ENCODE data around the gene RCBTB1.

The RCBTB1 gene

DNA sequence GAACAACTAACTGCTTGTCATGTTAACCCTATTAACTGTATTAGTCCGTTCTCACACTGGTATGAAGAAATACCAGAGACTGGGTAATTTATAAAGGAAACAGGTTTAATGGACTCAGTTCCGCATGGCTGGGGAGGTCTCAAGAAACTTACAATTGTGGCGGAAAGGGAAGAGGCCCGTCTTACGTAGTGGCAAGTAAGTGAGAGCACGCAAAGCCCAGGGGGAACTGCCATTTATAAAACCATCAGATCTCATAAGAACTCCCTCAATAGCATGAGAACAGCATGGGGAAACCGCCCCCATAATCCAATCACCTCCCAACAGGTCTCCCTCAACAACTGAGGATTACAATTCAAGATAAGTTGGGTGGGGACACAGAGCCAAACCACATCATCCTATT is 54.9 kb downstream of the RCBTB1 start:
- H3K36me3 ChIP-seq (ENCODE audit: insufficient read depth, low read length), result peaks cover 26% of the 10 kb centered on the region
- H3K27me3 ChIP-seq (ENCODE audit: control insufficient read depth in 1 of 2, insufficient read depth in 2 of 2, low read length in 2 of 2), result no peaks in the 10 kb centered on the region
- H3K4me3 ChIP-seq (ENCODE audit: low read depth in 1 of 2, low read length in 2 of 2), result no peak overlapping the region
- no peaks in the 10 kb centered on the region for H3K9me3 ChIP-seq (ENCODE audit: low read length)
- no peak overlapping the region for H3K9ac ChIP-seq (ENCODE audit: low read length)
- no peak overlapping the region for H3K27ac ChIP-seq (ENCODE audit: low read depth, low read length)
- H3K4me1 ChIP-seq (ENCODE audit: insufficient read depth, low read length), result no peaks in the 10 kb centered on the region

DNA sequence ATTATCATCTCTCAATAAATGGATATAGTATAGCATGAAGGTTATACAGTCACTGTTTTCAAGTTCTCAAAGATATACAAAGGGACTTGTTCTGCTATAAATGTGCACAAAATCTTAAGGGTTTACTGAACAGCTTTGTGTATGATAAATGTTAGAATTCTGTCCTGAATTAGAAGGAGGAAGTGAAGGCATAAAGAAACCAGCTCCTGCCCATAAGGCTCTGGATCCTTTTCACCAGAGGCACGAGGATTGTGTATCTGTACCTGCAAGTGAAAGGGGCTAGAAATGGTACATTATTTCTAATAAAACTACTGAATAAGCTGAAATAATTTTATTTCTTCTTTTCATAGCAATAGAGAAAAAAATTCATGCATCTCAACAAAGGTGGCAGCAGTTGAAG is 57.2 kb downstream of the RCBTB1 start:
- Histone ChIP-seq H3K9ac (ENCODE audit: low read length) (no peak overlapping the region), H3K4me3 (ENCODE audit: low read depth in 1 of 2, low read length in 2 of 2) (no peak overlapping the region), H3K27me3 (ENCODE audit: control insufficient read depth in 1 of 2, insufficient read depth in 2 of 2, low read length in 2 of 2) (no peaks in the 10 kb centered on the region), H3K4me1 (ENCODE audit: insufficient read depth, low read length) (no peaks in the 10 kb centered on the region), H3K9me3 (ENCODE audit: low read length) (no peaks in the 10 kb centered on the region), H3K36me3 (ENCODE audit: insufficient read depth, low read length) (peaks cover 20% of the 10 kb centered on the region), H3K27ac (ENCODE audit: low read depth, low read length) (no peak overlapping the region)

DNA sequence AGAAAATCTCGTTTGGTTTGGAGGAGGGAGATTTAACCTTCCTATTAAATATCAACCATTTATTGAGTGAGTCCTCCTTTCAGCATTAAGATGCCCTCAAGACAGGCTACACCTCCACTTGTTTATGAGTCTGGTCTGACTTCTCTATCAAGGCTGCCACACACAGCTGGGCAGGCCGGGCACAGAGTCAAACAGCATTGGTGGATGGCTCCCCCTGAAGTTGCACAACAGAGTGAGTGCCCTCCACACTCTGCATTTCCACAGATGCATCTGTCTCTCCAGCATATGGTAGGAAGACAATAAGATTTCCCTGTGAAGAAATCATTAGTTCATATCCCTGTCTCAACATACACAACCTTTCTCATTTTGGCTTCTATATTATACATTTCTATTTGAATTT is 58.2 kb downstream of the RCBTB1 start:
- no peaks in the 10 kb centered on the region for H3K27me3 ChIP-seq (ENCODE audit: control insufficient read depth in 1 of 2, insufficient read depth in 2 of 2, low read length in 2 of 2)
- no peaks in the 10 kb centered on the region for H3K9me3 ChIP-seq (ENCODE audit: low read length)
- H3K9ac ChIP-seq (ENCODE audit: low read length), result no peak overlapping the region
- peaks cover 17% of the 10 kb centered on the region for H3K36me3 ChIP-seq (ENCODE audit: insufficient read depth, low read length)
- no peaks in the 10 kb centered on the region for H3K4me1 ChIP-seq (ENCODE audit: insufficient read depth, low read length)
- no peak overlapping the region for H3K4me3 ChIP-seq (ENCODE audit: low read depth in 1 of 2, low read length in 2 of 2)
- H3K27ac ChIP-seq (ENCODE audit: low read depth, low read length), result no peak overlapping the region

DNA sequence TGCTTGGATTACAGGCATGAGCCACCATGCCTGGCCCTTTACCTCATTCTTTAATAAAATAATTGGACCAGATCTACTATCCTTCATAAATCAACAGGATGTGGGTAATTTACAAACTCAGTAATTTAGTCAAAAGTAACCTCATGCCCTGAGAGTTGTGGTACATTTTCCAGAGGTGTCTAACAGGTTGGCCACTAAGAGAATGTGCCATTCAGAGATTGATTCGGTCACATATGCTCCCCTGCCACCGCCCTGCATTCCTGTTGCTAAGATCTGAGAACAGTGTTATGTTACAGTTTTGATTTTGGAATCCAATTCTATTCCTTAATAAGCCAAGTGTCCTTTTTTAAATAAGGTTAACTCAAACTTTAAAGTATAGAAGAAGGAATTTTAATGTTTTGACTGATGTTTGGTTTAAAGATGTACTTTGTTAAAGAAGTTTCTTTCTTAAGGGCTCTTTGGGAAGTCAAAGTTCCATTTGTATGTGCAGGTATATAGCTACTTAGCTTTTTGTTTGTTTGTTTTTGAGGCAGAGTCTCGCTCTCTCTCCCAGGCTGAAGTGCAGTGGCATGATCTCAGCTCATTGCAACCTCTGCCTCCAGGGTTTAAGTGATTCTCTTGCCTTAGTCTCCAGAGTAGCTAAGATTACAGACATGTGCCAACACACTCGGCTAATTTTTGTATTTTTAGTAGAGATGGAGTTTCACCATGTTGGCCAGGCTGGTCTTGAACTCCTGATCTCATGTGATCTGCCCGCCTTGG is 60.4 kb downstream of the RCBTB1 start:
- no peak overlapping the region for H3K27ac ChIP-seq (ENCODE audit: low read depth, low read length)
- H3K36me3 ChIP-seq (ENCODE audit: insufficient read depth, low read length), result peaks cover 17% of the 10 kb centered on the region
- H3K4me3 ChIP-seq (ENCODE audit: low read depth in 1 of 2, low read length in 2 of 2), result no peak overlapping the region
- H3K27me3 ChIP-seq (ENCODE audit: control insufficient read depth in 1 of 2, insufficient read depth in 2 of 2, low read length in 2 of 2), result no peaks in the 10 kb centered on the region
- H3K9me3 ChIP-seq (ENCODE audit: low read length), result no peaks in the 10 kb centered on the region
- H3K4me1 ChIP-seq (ENCODE audit: insufficient read depth, low read length), result no peaks in the 10 kb centered on the region
- no peak overlapping the region for H3K9ac ChIP-seq (ENCODE audit: low read length)

DNA sequence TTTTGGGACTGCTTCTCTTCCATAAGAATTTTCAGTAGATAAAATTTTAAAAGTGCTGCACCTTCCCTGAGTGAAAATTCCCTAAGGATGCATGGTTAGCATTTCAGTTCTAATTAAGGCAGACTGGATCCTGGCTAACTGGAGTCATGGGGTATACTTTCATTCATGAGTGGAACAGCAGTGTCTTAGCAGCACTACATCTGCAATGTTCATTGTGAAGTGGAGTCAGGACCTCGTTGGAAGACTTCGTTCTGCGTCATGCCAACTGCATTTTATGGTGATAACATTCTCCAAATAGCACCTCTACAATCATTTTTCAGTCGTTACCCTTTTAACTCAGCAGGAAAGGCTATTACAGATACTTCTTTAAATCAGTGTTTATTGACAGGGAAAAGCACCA is 64.1 kb downstream of the RCBTB1 start:
- Histone ChIP-seq H3K36me3 (ENCODE audit: insufficient read depth, low read length) (peaks cover 17% of the 10 kb centered on the region), H3K27me3 (ENCODE audit: control insufficient read depth in 1 of 2, insufficient read depth in 2 of 2, low read length in 2 of 2) (no peaks in the 10 kb centered on the region), H3K9me3 (ENCODE audit: low read length) (no peaks in the 10 kb centered on the region), H3K4me3 (ENCODE audit: low read depth in 1 of 2, low read length in 2 of 2) (no peak overlapping the region), H3K4me1 (ENCODE audit: insufficient read depth, low read length) (no peaks in the 10 kb centered on the region), H3K27ac (ENCODE audit: low read depth, low read length) (no peak overlapping the region), H3K9ac (ENCODE audit: low read length) (no peak overlapping the region)

DNA sequence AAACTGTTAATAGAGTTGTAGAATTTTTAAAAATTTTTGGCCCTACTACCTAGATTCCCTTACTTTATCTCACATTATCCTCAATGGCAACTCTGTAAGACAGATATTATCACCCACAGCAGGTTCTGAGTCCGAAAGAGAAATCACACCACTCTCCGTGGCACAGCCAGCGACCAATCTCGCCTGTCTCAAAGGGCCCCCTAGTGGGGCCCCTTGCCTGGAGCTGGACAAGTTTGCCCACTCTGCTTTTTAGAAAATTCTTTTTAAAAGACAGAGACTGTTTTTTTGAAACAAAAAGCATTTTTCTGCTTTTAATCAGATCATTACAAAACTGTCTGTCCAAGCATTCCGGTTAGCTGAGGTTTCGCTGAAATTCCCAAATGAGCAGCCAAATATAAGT is 67.9 kb downstream of the RCBTB1 start:
- H3K9me3 ChIP-seq (ENCODE audit: low read length), result no peaks in the 10 kb centered on the region
- no peak overlapping the region for H3K27ac ChIP-seq (ENCODE audit: low read depth, low read length)
- H3K4me1 ChIP-seq (ENCODE audit: insufficient read depth, low read length), result no peaks in the 10 kb centered on the region
- no peaks in the 10 kb centered on the region for H3K27me3 ChIP-seq (ENCODE audit: control insufficient read depth in 1 of 2, insufficient read depth in 2 of 2, low read length in 2 of 2)
- no peak overlapping the region for H3K9ac ChIP-seq (ENCODE audit: low read length)
- no peak overlapping the region for H3K4me3 ChIP-seq (ENCODE audit: low read depth in 1 of 2, low read length in 2 of 2)
- H3K36me3 ChIP-seq (ENCODE audit: insufficient read depth, low read length), result peaks cover 49% of the 10 kb centered on the region

DNA sequence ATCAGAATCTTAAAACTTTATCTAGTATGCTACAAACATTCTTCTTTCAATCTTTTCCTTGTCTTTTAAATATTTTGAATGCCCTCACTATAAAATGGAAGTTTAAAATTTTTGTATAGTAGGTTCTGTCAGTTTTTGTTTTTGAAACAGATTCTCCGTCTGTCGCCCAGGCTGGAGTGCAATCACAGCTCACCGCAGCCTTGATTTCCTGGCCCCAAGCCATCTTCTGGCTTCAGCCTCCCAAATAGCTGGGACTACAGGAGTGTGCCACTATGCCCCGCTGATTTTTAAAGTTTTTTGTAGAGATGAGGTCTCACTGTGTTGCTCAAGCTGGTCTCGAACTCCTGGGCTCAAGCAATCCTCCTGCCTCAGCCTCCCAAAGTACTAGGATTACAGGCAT is 68.9 kb downstream of the RCBTB1 start:
- no peaks in the 10 kb centered on the region for H3K9me3 ChIP-seq (ENCODE audit: low read length)
- H3K36me3 ChIP-seq (ENCODE audit: insufficient read depth, low read length), result peaks cover 54% of the 10 kb centered on the region
- H3K4me1 ChIP-seq (ENCODE audit: insufficient read depth, low read length), result no peaks in the 10 kb centered on the region
- H3K4me3 ChIP-seq (ENCODE audit: low read depth in 1 of 2, low read length in 2 of 2), result no peak overlapping the region
- H3K27ac ChIP-seq (ENCODE audit: low read depth, low read length), result no peak overlapping the region
- no peaks in the 10 kb centered on the region for H3K27me3 ChIP-seq (ENCODE audit: control insufficient read depth in 1 of 2, insufficient read depth in 2 of 2, low read length in 2 of 2)
- H3K9ac ChIP-seq (ENCODE audit: low read length), result no peak overlapping the region

DNA sequence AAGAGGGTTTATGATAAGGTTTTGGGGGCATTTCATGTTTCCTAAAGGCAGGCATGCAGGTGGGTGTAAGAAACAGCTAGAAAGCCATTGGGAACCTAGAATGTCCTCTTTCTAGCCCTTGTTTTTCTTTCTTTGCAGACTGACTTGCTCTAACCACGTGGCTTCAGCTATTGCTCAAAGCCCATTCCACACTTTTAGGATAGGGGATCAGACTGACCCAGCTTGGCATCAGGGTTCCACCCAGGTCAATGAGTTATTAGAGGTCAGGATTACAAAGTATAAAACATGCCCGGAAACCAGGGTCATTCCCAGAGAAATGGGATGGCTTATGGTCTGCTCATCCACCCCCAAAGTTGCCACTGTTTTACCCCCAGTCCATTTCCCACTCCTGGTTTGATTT is 72.8 kb downstream of the RCBTB1 start:
- Histone ChIP-seq H3K27me3 (ENCODE audit: control insufficient read depth in 1 of 2, insufficient read depth in 2 of 2, low read length in 2 of 2) (no peaks in the 10 kb centered on the region), H3K36me3 (ENCODE audit: insufficient read depth, low read length) (peaks cover 46% of the 10 kb centered on the region), H3K9ac (ENCODE audit: low read length) (no peak overlapping the region), H3K27ac (ENCODE audit: low read depth, low read length) (no peak overlapping the region), H3K9me3 (ENCODE audit: low read length) (no peaks in the 10 kb centered on the region), H3K4me3 (ENCODE audit: low read depth in 1 of 2, low read length in 2 of 2) (no peak overlapping the region), H3K4me1 (ENCODE audit: insufficient read depth, low read length) (no peaks in the 10 kb centered on the region)

DNA sequence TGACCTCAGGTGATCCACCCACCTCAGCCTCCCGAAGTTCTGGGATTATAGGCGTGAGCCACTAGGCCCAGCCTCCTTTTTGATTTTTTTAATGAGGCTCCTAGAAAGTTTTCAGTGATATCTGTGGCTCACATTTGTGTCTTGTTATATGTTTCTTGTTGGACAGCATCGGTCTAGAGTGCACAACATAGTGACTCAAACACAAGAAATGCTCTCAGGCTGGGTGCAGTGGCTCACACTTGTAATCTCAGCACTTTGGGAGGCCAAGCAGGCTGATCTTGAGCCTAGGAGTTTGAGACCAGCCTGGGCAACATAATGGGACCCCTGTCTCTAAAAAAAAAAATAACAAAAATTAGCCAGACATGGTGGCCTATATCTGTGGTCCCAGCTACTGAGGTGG is 81.4 kb downstream of the RCBTB1 start:
- H3K9ac ChIP-seq (ENCODE audit: low read length), result no peak overlapping the region
- no peaks in the 10 kb centered on the region for H3K4me1 ChIP-seq (ENCODE audit: insufficient read depth, low read length)
- H3K9me3 ChIP-seq (ENCODE audit: low read length), result no peaks in the 10 kb centered on the region
- no peaks in the 10 kb centered on the region for H3K27me3 ChIP-seq (ENCODE audit: control insufficient read depth in 1 of 2, insufficient read depth in 2 of 2, low read length in 2 of 2)
- no peak overlapping the region for H3K27ac ChIP-seq (ENCODE audit: low read depth, low read length)
- no peaks in the 10 kb centered on the region for H3K36me3 ChIP-seq (ENCODE audit: insufficient read depth, low read length)
- no peak overlapping the region for H3K4me3 ChIP-seq (ENCODE audit: low read depth in 1 of 2, low read length in 2 of 2)

DNA sequence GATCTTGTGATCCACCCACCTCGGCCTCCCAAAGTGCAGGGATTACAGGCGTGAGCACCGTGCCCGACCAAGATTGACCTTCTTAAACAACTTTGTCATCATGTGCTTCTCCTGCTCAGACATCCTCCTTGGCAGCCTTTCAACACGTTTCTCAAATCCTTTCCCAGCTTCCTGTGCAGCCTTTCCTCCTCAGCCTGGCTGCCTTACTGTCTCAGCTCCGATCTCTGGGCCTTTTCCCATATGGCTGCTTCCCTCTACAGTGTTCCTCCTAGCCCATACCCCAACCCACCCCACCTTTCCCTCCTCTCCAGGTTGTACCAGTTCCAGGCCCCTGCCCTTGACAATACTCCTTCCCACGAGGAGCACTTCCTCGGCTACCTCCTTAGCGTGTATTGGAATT is 82.4 kb downstream of the RCBTB1 start:
- no peaks in the 10 kb centered on the region for H3K27me3 ChIP-seq (ENCODE audit: control insufficient read depth in 1 of 2, insufficient read depth in 2 of 2, low read length in 2 of 2)
- H3K9ac ChIP-seq (ENCODE audit: low read length), result no peak overlapping the region
- no peak overlapping the region for H3K27ac ChIP-seq (ENCODE audit: low read depth, low read length)
- H3K4me3 ChIP-seq (ENCODE audit: low read depth in 1 of 2, low read length in 2 of 2), result no peak overlapping the region
- H3K36me3 ChIP-seq (ENCODE audit: insufficient read depth, low read length), result no peaks in the 10 kb centered on the region
- no peaks in the 10 kb centered on the region for H3K4me1 ChIP-seq (ENCODE audit: insufficient read depth, low read length)
- H3K9me3 ChIP-seq (ENCODE audit: low read length), result no peaks in the 10 kb centered on the region

DNA sequence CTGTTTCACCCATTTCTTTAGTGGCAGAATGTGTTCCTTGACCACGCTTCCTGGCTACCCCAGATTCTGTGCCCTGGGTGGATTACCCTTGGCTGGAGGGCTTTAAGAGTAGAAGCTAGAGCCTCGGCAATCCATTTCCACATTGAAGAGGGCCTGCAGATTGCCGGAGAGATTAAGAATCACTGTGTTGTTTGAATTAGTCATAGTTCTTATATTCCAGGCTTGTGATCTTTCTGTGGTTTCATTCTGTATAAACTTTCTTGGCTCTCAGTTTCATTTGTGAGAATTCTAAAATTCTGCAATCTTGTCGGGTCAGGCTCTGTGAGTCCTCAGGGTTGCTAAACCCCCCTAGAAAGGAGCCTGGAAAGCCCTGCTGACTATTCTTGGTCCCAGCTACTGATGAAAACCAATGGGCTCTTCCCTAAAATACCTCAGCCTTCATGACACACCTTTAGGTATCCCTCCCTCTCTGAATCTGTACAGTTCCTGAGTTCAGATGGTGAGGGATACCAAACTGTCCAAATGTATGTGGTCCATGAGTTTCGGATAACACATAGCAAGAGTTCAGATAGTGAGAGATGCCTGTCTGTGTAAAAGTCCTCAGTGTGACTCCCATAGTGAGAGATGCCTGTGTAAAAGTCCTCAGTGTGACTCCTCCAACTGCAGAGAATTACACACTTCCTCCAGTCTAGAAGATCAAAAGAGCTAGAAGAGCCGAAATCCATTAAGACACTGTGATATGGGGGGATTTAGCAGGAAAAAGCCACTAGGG is 85.3 kb downstream of the RCBTB1 start:
- H3K9me3 ChIP-seq (ENCODE audit: low read length), result no peaks in the 10 kb centered on the region
- no peaks in the 10 kb centered on the region for H3K27me3 ChIP-seq (ENCODE audit: control insufficient read depth in 1 of 2, insufficient read depth in 2 of 2, low read length in 2 of 2)
- H3K27ac ChIP-seq (ENCODE audit: low read depth, low read length), result no peak overlapping the region
- H3K36me3 ChIP-seq (ENCODE audit: insufficient read depth, low read length), result no peaks in the 10 kb centered on the region
- no peak overlapping the region for H3K9ac ChIP-seq (ENCODE audit: low read length)
- H3K4me3 ChIP-seq (ENCODE audit: low read depth in 1 of 2, low read length in 2 of 2), result no peak overlapping the region
- H3K4me1 ChIP-seq (ENCODE audit: insufficient read depth, low read length), result no peaks in the 10 kb centered on the region

DNA sequence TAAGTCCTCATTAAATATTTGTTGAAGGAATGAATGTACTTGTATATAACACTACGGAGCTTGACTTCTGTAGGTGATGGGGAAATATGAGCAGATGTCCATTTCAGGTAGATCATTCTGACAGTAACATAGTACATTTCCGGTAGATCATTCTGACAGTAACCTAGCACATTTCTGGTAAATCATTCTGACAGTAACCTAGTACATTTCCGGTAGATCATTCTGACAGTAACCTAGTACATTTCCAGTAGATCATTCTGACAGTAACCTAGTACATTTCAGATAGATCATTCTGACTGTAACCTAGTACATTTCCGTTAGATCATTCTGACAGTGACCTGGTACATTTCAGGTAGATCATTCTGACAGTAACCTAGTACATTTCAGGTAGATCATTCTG is 87.2 kb downstream of the RCBTB1 start:
- Histone ChIP-seq H3K9ac (ENCODE audit: low read length) (no peak overlapping the region), H3K4me3 (ENCODE audit: low read depth in 1 of 2, low read length in 2 of 2) (no peak overlapping the region), H3K27ac (ENCODE audit: low read depth, low read length) (no peak overlapping the region), H3K9me3 (ENCODE audit: low read length) (no peaks in the 10 kb centered on the region), H3K27me3 (ENCODE audit: control insufficient read depth in 1 of 2, insufficient read depth in 2 of 2, low read length in 2 of 2) (no peaks in the 10 kb centered on the region), H3K4me1 (ENCODE audit: insufficient read depth, low read length) (no peaks in the 10 kb centered on the region), H3K36me3 (ENCODE audit: insufficient read depth, low read length) (no peaks in the 10 kb centered on the region)

All from muscle layer of colon (tissue), 2 donors.